Right lobe of liver (tissue), 4 donors: Measurements from ENCODE around the gene CNTNAP5.

Experiments
- POLR2A ChIP-seq: fragments of 450-650 bp; IDR thresholded peaks from one replicate; pipeline ENCODE4 v1.6.1; 2017; ENCODE audit warnings: antibody characterized with exemption, mild to moderate bottlenecking
- TF ChIP-seq, protein P1 (sequence below), 4 donors: fragments of 200-600 bp in 3 of 4; fragments of 450-650 bp in 1 of 4; IDR thresholded peaks; one replicate each; pipeline versions ENCODE4 v1.5.1 to v1.8.0; 2016 to 2022; ENCODE audit warnings: antibody characterized with exemption in 4 of 4, mild to moderate bottlenecking in 2 of 4
- donor health status: DM: no; HTN: no; CAD: no.
- donor health status: DM: no; HTN: no; CAD: no.
- donor health status: DM: no; HTN: yes; CAD: no.

DNA sequence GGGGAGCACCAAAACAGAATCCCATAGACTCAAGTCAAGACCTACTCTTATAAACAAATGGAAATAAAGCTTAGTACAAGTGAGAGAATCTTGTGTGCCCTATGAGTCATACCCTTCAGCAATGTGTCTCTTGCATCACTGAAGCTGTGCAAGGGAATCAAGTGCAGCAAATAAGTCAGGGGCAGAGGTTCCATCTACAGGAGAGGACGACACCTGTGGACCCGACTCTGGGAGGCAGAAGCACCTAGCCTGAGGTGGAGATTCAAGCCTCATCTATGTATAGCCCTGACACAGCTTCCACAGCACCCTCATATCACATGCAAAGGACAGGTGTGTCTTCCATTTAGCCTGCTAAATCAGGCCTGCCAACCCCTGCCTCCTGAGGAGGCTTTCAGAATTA lies 298.2 kb downstream of the CNTNAP5 start:
- TF ChIP-seq, protein P1, sequence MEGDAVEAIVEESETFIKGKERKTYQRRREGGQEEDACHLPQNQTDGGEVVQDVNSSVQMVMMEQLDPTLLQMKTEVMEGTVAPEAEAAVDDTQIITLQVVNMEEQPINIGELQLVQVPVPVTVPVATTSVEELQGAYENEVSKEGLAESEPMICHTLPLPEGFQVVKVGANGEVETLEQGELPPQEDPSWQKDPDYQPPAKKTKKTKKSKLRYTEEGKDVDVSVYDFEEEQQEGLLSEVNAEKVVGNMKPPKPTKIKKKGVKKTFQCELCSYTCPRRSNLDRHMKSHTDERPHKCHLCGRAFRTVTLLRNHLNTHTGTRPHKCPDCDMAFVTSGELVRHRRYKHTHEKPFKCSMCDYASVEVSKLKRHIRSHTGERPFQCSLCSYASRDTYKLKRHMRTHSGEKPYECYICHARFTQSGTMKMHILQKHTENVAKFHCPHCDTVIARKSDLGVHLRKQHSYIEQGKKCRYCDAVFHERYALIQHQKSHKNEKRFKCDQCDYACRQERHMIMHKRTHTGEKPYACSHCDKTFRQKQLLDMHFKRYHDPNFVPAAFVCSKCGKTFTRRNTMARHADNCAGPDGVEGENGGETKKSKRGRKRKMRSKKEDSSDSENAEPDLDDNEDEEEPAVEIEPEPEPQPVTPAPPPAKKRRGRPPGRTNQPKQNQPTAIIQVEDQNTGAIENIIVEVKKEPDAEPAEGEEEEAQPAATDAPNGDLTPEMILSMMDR (IDR thresholded peaks at IDR 0.05), result no peak
- TF ChIP-seq POLR2A, result no peak
